Measurements from ENCODE around the gene RAD51AP2. TPM values are rescaled to one million over a fixed set of nuclear protein-coding genes. Genes with fewer than 3 reads are reported as not detected.

Gene RAD51AP2
- total and polyA plus RNA-seq, 10 of the 15 experiments (the other 5 are each of a cell fraction or from before 2014, with no cell fraction given), result under 0.01 to 0.02 TPM; not detected in 8

- TF ChIP-seq PML (IDR thresholded peaks at IDR 0.05; ENCODE audit: low read length) (no peak), CREB1 (IDR thresholded peaks at IDR 0.05; ENCODE audit: low read depth) (no peak), MEF2B (IDR thresholded peaks at IDR 0.05; ENCODE audit: partially characterized antibody, poor library complexity, severe bottlenecking) (no peak), HCFC1 (IDR thresholded peaks at IDR 0.05; ENCODE audit: low read length) (no peak), USF1 (IDR thresholded peaks at IDR 0.05; ENCODE audit: borderline replicate concordance, extremely low read length, insufficient read depth, low read depth, low read length) (no peak), GATAD2B (conservative IDR thresholded peaks at IDR 0.05; ENCODE audit: low read depth) (no peak), SREBF2 (IDR thresholded peaks at IDR 0.05; ENCODE audit: low read length) (no peak)
Measured at GRCh38 chr2:17522303-17522702, 4.1 kb upstream of the RAD51AP2 start (continued).

- H3K27ac ChIP-seq (ENCODE audit: control insufficient read depth, insufficient read depth), result no peak overlapping the region
- 41% methylated on average over 2 of the region's 2 CpGs for whole genome bisulfite sequencing (ENCODE audit: insufficient coverage, insufficient replicate concordance, low lambda C conversion rate, missing lambda C conversion rate)
- RAD21 ChIA-PET (ENCODE audit: unreplicated experiment), result no interaction called here
- no peaks in the 10 kb centered on the region for H4K20me1 ChIP-seq (ENCODE audit: control insufficient read depth, insufficient read depth)
- POLR2A ChIA-PET, result no interaction called here
- FAIRE-seq (no peak), ATAC-seq (no peak), DNase-seq (ENCODE audit: low read depth, low spot score) (no peak)
- no peaks in the 10 kb centered on the region for H3K27me3 ChIP-seq (replicated peaks in 1 of 2; ENCODE audit: control insufficient read depth in 2 of 2, insufficient read depth in 2 of 2, low read length in 1 of 2)
- BruUV-seq (replicated peaks), result no TSS peak
- intact Hi-C loops (cut with micrococcal nuclease; ENCODE audit: unreplicated experiment), result no loop called here
- no peak overlapping the region for H2AFZ ChIP-seq (ENCODE audit: control insufficient read depth, low read depth, low read length)
- H3K9me3 ChIP-seq (replicated peaks; ENCODE audit: control insufficient read depth, insufficient read depth, low read length), result no peaks in the 10 kb centered on the region
- SMC1A ChIA-PET (ENCODE audit: uncharacterized antibody, unreplicated experiment), result interaction anchor here (1.6 to 1.8 kb wide), 2 partner anchors 13 to 41 kb away, joined by 4 read pairs; no protein-coding TSS in a partner anchor
- CTCF ChIA-PET, result no interaction called here
- no peak overlapping the region for H3K4me2 ChIP-seq (ENCODE audit: control insufficient read depth, insufficient read depth)
- no peaks in the 10 kb centered on the region for H3K36me3 ChIP-seq (ENCODE audit: control insufficient read depth in 2 of 2, insufficient read depth in 2 of 2, low read length in 1 of 2)
- no peak overlapping the region for H3K4me3 ChIP-seq
- peaks cover 5% of the 10 kb centered on the region; the same call in 1 of the 2 replicates for H3K4me1 ChIP-seq (ENCODE audit: control insufficient read depth, insufficient read depth, low read length)
- in situ Hi-C loops (cut with MboI), result no loop called here
- no peaks in the 10 kb centered on the region for H3K79me2 ChIP-seq (ENCODE audit: control insufficient read depth, insufficient read depth, low read length)
- H3K9ac ChIP-seq (ENCODE audit: control insufficient read depth, insufficient read depth, low read length), result no peak overlapping the region
- TF ChIP-seq FOXM1 (IDR thresholded peaks at IDR 0.05; ENCODE audit: low read depth, low read length) (no peak), NFYB (IDR thresholded peaks at IDR 0.05; ENCODE audit: insufficient read depth, low read depth, low read length) (no peak), CREB1 (IDR thresholded peaks at IDR 0.05; ENCODE audit: low read depth) (no peak), CBX3 (IDR thresholded peaks at IDR 0.05; ENCODE audit: borderline replicate concordance, low read depth) (no peak), ATF3 (IDR thresholded peaks at IDR 0.05; ENCODE audit: borderline replicate concordance, extremely low read depth, low read depth, low read length) (no peak), FOS (IDR thresholded peaks at IDR 0.05; ENCODE audit: borderline replicate concordance, extremely low read depth, insufficient read length) (no peak), BHLHE40 (IDR thresholded peaks at IDR 0.05; ENCODE audit: borderline replicate concordance in 1 of 2, low read depth in 2 of 2, low read length in 1 of 2) (no peak), KLF5 (IDR thresholded peaks at IDR 0.05; ENCODE audit: partially characterized antibody) (no peak), EZH2 (IDR thresholded peaks at IDR 0.05; ENCODE audit: borderline replicate concordance, control insufficient read depth, low read depth, low read length) (no peak), PBX3 (IDR thresholded peaks at IDR 0.05; ENCODE audit: insufficient replicate concordance, low read depth, low read length) (no peak), CBFB (IDR thresholded peaks at IDR 0.05; ENCODE audit: low read depth) (no peak), MAX (IDR thresholded peaks at IDR 0.05; ENCODE audit: low read depth, low read length) (no peak), TCF3 (IDR thresholded peaks at IDR 0.05; ENCODE audit: borderline replicate concordance, insufficient read depth, low read depth, low read length) (no peak), EP300 (IDR thresholded peaks at IDR 0.05; ENCODE audit: borderline replicate concordance in 1 of 2, control insufficient read depth in 1 of 2, low read depth in 2 of 2, low read length in 2 of 2) (no peak), MYC (IDR thresholded peaks at IDR 0.05; ENCODE audit: insufficient read depth, insufficient read length, insufficient replicate concordance, low read length, severe bottlenecking) (no peak)
Measured at GRCh38 chr2:17521621-17522020, 3.4 kb upstream of the RAD51AP2 start.
